CD4-positive, alpha-beta T cell (primary cell): ENCODE results near the gene CHRM5. TPM values are rescaled to one million over a fixed set of nuclear protein-coding genes. Genes with fewer than 3 reads are reported as not detected.

Experiments
- ATAC-seq: fragments of 200-7000 bp; cut with Tn5 transposase; one replicate; pipeline ENCODE4 v1.10.0; 2022; ENCODE audit warnings: mild to moderate bottlenecking; ENCODE audit not compliant: poor library complexity
- CTCF ChIA-PET: fragments of 350-600 bp; sonication (Branson Sonifier 250); formaldehyde crosslinking; loops from one replicate; lab custom pipeline; 2021; ENCODE audit warnings: antibody characterized with exemption, inconsistent platforms; lab: Charles Lee
- POLR2A ChIA-PET: fragments of 350-600 bp; sonication (Branson Sonifier 250); formaldehyde crosslinking; loops from one replicate; lab custom pipeline; 2021; ENCODE audit warnings: antibody characterized with exemption, inconsistent platforms; lab: Charles Lee
- DNase-seq, 14 experiments: peaks; one replicate each; pipeline ENCODE4 v3.0.0-alpha.2; 2013 to 2020; ENCODE audit warnings: mixed read lengths in 2 of 14
- H3K27ac ChIP-seq, 2 donors: one replicate each; pipeline versions ENCODE4 v1.5.1 to v1.7.0; 2013; ENCODE audit warnings: low read length in 2 of 2, low read depth in 1 of 2, mild to moderate bottlenecking in 1 of 2
- H3K27me3 ChIP-seq, 2 experiments: 1 replicate in 1 of 2; 2 replicates in 1 of 2; pipeline versions ENCODE4 v1.6.1 to v1.7.0; 2013; ENCODE audit warnings: low read length in 2 of 2, control low read depth in 1 of 2, mild to moderate bottlenecking in 1 of 2, moderate library complexity in 1 of 2; ENCODE audit not compliant: insufficient read depth in 2 of 2, control insufficient read depth in 1 of 2
- H3K36me3 ChIP-seq: one replicate; pipeline ENCODE4 v1.6.1; 2013; ENCODE audit warnings: low read length, control low read depth; ENCODE audit not compliant: insufficient read depth
- H3K4me1 ChIP-seq: one replicate; pipeline ENCODE4 v1.6.1; 2013; ENCODE audit warnings: low read length, control low read depth; ENCODE audit not compliant: insufficient read depth
- H3K4me3 ChIP-seq: one replicate; pipeline ENCODE4 v1.5.1; 2013; ENCODE audit warnings: mild to moderate bottlenecking, low read length, moderate library complexity
- H3K9me3 ChIP-seq, 2 experiments: 1 replicate in 1 of 2; 2 replicates in 1 of 2; pipeline versions ENCODE4 v1.6.1 to v1.7.0; 2013; ENCODE audit warnings: low read length in 2 of 2, mild to moderate bottlenecking in 2 of 2, control low read depth in 1 of 2, moderate library complexity in 1 of 2; ENCODE audit not compliant: control insufficient read depth in 1 of 2, insufficient read depth in 1 of 2
- H3K27ac Mint-ChIP-seq: one replicate; pipeline ENCODE4 v1.8.0; 2020; ENCODE audit warnings: mixed read lengths
- H3K27me3 Mint-ChIP-seq: one replicate; pipeline ENCODE4 v1.8.0; 2021; ENCODE audit warnings: mixed read lengths
- H3K36me3 Mint-ChIP-seq: one replicate; pipeline ENCODE4 v1.8.0; 2021; ENCODE audit warnings: low read depth, mixed read lengths
- H3K4me1 Mint-ChIP-seq: one replicate; pipeline ENCODE4 v1.8.0; 2021; ENCODE audit warnings: low read depth, mixed read lengths
- H3K4me3 Mint-ChIP-seq: one replicate; pipeline ENCODE4 v1.8.0; 2020; ENCODE audit warnings: mild to moderate bottlenecking, mixed read lengths
- H3K9me3 Mint-ChIP-seq: one replicate; pipeline ENCODE4 v1.8.0; 2020; ENCODE audit warnings: mixed read lengths
- intact Hi-C, 2 experiments: fragments of 100-400 bp; cut with DNase I in 1 of 2; cut with micrococcal nuclease in 1 of 2; formaldehyde crosslinking; loops; one replicate each; pipeline versions ENCODE4 v1.15.1 to v1.9.0; 2023 to 2025; cut with DNase I, micrococcal nuclease
- total RNA-seq, 174 experiments: library from RNA in 2 of 174; stranded (reverse) in 2 of 174; gene quantifications; one replicate each; pipeline ENCODE4 v1.2.3 and lab custom pipeline; 2021 to 2026
- TF ChIP-seq, protein P1 (sequence below): fragments of 200-600 bp; IDR thresholded peaks from one replicate; pipeline ENCODE4 v1.8.0; 2022; ENCODE audit warnings: antibody characterized with exemption, mild to moderate bottlenecking

Gene CHRM5
- total RNA-seq, 2 experiments from 2014 or later, result not detected

DNA sequence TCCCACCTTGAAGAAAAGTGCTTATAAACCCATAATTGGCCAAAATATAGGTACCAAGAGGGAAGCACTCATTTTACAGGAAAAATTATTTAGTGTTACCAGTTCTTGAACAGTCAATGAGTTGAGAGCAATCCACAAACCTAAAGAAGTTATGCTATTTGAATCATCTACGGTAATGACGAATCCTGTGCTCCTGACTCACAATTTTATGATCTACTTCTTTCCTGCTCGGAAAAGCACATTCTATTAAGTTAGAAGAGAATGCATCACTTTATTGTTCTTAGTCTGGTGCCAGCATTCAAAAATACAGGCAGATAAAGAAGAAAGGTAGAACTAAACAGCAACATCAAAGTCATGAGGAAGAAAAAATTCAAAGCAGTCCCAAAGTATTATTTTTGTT is 33.2 kb downstream of the CHRM5 start:
- H3K36me3 Mint-ChIP-seq, result peaks cover 5% of the 10 kb centered on the region
- CTCF ChIA-PET, result no interaction called here

GRCh38 chr15:34006381-34006780 is 38.1 kb downstream of the CHRM5 start:
- Mint-ChIP-seq H3K9me3 (no peaks in the 10 kb centered on the region), H3K36me3 (peaks cover 5% of the 10 kb centered on the region), H3K27me3 (no peaks in the 10 kb centered on the region), H3K27ac (no peak overlapping the region), H3K4me3 (no peak overlapping the region), H3K4me1 (no peaks in the 10 kb centered on the region)
- no peak for ATAC-seq
- TF ChIP-seq, protein P1, sequence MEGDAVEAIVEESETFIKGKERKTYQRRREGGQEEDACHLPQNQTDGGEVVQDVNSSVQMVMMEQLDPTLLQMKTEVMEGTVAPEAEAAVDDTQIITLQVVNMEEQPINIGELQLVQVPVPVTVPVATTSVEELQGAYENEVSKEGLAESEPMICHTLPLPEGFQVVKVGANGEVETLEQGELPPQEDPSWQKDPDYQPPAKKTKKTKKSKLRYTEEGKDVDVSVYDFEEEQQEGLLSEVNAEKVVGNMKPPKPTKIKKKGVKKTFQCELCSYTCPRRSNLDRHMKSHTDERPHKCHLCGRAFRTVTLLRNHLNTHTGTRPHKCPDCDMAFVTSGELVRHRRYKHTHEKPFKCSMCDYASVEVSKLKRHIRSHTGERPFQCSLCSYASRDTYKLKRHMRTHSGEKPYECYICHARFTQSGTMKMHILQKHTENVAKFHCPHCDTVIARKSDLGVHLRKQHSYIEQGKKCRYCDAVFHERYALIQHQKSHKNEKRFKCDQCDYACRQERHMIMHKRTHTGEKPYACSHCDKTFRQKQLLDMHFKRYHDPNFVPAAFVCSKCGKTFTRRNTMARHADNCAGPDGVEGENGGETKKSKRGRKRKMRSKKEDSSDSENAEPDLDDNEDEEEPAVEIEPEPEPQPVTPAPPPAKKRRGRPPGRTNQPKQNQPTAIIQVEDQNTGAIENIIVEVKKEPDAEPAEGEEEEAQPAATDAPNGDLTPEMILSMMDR, result no peak
- DNase-seq, result no peak
- no peaks in the 10 kb centered on the region for H3K27me3 ChIP-seq
- no peaks in the 10 kb centered on the region for H3K4me1 ChIP-seq
- no peaks in the 10 kb centered on the region for H3K9me3 ChIP-seq
- ChIA-PET CTCF (no interaction called here), POLR2A (no interaction called here)
- H3K27ac ChIP-seq, result no peak overlapping the region
- no peak overlapping the region for H3K4me3 ChIP-seq
- no peaks in the 10 kb centered on the region for H3K36me3 ChIP-seq
- intact Hi-C loops, result no loop called here

More for the DNA sequence above, 33.2 kb downstream of the CHRM5 start:
- Mint-ChIP-seq H3K9me3 (no peaks in the 10 kb centered on the region), H3K27me3 (no peaks in the 10 kb centered on the region), H3K4me3 (no peak overlapping the region), H3K27ac (no peak overlapping the region), H3K4me1 (no peaks in the 10 kb centered on the region)
- intact Hi-C loops, result no loop called here
- H3K27ac ChIP-seq, result no peak overlapping the region
- TF ChIP-seq, protein P1, result no peak
- POLR2A ChIA-PET, result no interaction called here
- H3K9me3 ChIP-seq, result no peaks in the 10 kb centered on the region
- DNase-seq (no peak), ATAC-seq (no peak)
- no peaks in the 10 kb centered on the region for H3K4me1 ChIP-seq
- no peaks in the 10 kb centered on the region for H3K36me3 ChIP-seq
- no peak overlapping the region for H3K4me3 ChIP-seq
- H3K27me3 ChIP-seq, result no peaks in the 10 kb centered on the region

- no peaks in the 10 kb centered on the region for H3K36me3 ChIP-seq
- POLR2A ChIA-PET, result no interaction called here
These were observed 41.4 kb downstream of the CHRM5 start for GRCh38 chr15:34009656-34010055.

More at GRCh38 chr15:34009656-34010055, 41.4 kb downstream of the CHRM5 start:
- DNase-seq (no peak), ATAC-seq (no peak)
- Mint-ChIP-seq H3K4me1 (no peaks in the 10 kb centered on the region), H3K4me3 (no peak overlapping the region), H3K9me3 (no peaks in the 10 kb centered on the region), H3K27me3 (no peaks in the 10 kb centered on the region), H3K27ac (no peak overlapping the region), H3K36me3 (no peaks in the 10 kb centered on the region)
- CTCF ChIA-PET, result no interaction called here
- Histone ChIP-seq H3K4me1 (no peaks in the 10 kb centered on the region), H3K27ac (no peak overlapping the region), H3K9me3 (no peaks in the 10 kb centered on the region), H3K27me3 (no peaks in the 10 kb centered on the region), H3K4me3 (no peak overlapping the region)
- TF ChIP-seq, protein P1, result no peak
- intact Hi-C loops, result no loop called here
